Measurements from ENCODE around the gene C1orf35.
A peak's percentile ranks its signal among the peaks of the same experiment; 100 is the strongest.
"Not testable (repeated sequence)": the region's sequence is repeated elsewhere in the genome, so short reads cannot be mapped to it uniquely, and the experiment has no call there.

The C1orf35 gene

DNA sequence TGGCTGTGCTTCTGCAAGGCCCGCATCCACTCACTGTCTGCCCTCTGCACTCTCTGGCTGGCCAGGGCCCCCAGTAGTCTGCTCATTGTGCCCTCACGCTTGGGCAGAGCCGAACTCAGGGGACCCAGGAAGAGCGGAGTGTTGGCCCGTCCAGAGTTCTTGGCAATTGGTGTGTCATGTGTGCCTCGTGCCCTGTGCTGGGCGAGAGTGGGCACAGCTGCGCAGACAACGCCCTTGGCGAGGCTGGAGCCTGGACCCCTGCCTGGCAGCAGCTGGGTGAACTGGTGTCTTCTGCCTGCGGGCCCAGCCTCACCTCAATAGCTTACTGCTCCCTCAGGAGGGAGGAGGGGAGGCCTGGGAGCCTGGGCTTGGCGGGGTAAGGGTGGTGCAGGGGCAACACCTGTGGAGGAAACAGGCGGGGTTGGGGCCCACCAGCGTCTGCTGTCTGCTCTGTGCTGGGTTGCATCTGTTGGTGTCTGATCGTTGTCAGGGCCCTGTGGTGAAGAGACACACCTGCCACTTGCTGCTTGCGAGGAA is 39.1 kb upstream of the C1orf35 start:
- no peak for DNase-seq

DNA sequence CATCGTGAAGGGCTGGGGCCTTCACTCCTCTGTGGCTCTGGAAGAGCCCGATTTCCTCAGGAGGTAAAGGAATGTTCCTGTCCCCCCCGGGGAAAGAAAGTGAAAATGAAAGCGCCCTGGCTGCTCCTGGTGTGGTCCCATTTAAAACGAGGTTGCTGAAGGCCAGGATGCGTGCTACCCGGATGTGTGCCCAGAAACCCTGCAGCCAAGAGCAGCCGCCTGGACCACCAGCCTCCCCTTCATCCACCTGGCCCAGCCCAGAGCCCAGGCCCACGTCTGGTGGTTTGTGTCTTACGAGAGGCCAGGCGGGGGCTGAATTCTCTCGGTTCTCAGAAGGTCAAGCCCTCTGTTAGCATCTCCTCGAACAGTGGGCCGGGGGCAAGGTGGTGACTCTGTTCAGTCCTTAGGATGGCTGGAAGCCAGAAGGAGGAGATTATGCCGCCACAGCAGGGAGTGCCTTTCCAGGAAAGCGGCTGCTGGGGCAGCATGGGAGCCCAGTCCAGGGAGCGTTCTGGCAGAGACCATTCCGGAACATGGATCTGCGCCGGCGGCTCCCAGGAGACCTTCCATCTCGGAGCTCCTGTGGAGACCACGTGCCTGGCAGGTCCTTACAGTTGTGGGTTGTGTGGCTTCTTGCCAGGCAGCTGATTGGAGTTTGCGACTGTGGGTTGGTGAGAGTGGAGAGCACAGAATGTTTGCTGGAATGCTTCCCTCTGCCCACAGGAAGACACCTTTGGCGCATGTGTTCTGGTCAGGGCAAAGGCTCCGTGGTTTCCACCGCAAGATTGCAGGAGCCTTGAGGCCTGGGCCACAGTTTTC is 38.3 kb upstream of the C1orf35 start:
- DNase-seq: peak in 1 of 2 experiments; percentile 22

DNA sequence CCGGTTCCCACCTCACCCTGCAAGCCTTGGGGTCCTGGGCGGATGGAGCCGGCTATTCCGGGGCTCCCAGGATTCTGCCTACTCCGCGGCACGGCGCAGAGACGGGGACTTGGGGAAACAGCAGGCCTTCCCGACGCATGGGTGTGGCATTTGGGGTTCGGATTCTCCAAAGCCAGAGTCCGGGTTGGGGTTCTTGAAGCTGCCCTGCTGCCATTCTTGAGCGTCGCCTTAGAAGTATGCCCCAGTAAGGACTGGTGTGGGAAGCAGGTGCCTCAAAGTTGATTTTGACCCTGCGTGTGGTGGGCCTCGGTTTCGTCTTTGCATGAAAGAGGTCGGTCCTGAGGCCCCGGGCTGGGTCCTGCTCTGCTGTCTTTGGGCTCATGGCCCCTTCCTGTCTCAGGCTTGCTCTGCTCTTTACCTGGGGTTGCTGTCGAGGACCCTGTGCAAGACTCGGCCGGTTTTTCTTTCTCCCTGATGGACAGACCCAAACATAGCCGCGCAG is 37.6 kb upstream of the C1orf35 start:
- DNase-seq: no peak

DNA sequence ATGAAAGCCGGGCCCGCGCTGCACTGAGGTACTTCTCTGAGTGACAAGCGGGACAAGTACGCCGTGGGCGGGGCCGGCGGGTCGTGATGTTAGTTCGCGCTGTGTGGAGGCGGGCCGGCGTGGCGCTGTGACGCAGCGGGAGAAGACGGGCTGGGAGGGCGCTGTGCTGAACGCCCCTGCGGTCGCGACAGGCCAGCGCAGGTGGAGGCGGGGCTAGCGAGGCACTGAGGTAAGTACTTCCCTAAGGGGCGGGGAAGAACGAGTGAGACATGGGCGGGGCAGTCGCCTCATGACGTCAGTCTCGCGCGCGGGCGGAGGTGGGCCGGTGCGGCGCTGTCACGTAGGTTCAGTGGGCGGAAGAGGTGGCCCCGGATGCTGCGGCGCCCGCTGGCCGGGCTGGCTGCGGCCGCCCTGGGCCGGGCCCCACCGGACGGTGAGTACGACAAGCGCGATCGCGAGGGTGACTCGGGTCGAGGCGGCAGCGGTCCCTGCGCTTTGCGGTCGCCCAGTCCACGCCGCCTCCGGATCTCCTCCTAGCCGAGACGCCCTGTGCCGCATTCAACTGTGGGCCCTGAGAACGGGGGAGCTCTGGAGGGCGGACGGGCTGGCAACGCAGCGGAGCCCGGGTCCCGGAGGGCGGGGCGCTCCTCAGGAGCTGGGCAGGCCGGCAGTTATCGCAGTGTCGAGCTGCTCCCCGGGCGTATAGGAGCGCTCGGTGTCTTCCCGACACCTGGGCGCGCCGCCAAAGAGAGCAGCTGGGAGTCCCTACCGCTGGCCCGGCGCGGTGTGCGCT is 37.0 kb upstream of the C1orf35 start, which contains the start of gene GUK1:
Gene GUK1, plus strand, starts transcription at position 349 of the 793 bp plus-strand sequence. Its CDS starts 24 bp downstream, at position 373.
- peak; percentile 100 for DNase-seq

DNA sequence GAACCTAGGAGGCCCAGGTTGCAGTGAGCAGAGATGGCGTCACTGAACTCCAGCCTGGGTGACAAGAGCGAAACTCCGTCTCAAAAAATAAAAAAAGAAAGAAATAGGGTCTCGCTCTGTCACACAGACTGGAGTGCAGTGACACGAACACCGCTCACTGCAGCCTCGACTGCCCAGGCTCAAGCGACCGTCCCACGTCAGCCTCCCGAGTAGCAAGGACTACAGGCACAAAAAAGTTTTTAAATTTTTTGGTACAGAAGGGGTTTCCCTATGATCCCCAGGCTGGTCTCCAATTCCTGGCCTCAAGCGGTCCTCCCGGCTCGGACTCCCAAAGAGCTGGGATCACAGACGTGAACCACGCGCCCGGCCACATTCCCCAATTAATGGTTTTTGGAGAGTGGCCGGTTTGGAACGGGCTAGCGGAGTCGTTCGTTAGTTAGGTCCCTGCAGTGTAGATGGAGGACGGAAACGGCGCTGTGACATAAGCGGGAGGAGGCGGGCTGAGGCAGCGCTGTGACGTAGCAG is 36.3 kb upstream of the C1orf35 start:
- no peak for DNase-seq

DNA sequence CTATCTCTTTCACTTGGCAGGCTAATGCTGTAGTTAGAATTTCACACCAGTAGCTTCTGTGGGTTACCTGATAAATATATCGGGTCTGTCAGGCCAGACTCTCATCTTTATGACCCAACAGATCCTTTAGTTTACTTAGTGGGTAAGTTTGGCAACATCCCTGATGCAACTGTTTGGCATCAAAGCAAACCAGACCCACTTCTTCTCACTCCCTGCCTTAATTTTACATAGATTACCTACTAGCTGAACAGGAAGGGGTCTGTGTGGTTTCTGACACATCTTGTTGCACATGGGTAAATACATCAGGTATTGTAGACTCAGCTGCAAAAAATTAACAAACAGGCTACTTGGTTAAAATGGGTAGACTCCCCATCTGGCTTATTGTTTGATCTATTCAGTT is 33.8 kb upstream of the C1orf35 start:
- no peak for DNase-seq

DNA sequence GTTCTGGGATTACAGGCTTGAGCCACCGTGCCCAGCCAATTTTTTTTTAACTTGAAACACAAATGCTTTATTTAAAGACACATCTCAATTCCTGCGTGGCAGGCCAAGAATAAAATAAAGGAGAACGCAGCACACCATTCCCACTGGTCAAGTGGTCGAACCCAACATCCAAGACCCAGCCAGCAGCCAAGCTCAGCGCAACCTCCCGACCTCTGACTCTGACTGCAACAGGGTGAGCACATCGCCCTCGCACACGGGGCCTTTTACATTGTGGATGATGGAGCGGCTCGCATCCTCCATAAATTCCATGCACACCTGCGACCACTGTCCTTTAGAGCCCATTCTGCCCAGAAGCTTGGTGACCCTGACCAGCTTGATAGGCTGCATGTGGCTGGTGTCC is 31.5 kb upstream of the C1orf35 start:
- DNase-seq: no peak

DNA sequence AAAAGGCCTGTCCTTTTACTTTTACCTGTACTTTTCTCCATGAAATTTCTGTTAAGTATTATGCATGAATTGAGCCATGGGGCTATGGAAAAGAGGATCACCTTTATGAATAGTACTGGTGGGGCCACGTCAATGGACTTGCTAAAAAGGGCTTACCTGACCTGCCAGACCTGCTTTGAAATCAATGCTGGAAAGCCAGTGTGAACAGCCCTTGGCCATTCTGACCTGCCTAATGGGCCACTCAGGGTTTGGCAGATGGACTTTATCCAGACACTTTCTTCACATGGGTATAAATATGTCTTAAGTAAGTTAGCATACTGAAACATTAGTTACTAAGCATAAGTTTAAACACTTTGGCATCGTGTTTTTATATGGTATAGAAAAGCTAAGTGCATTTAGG is 28.6 kb upstream of the C1orf35 start:
- no peak for DNase-seq

DNA sequence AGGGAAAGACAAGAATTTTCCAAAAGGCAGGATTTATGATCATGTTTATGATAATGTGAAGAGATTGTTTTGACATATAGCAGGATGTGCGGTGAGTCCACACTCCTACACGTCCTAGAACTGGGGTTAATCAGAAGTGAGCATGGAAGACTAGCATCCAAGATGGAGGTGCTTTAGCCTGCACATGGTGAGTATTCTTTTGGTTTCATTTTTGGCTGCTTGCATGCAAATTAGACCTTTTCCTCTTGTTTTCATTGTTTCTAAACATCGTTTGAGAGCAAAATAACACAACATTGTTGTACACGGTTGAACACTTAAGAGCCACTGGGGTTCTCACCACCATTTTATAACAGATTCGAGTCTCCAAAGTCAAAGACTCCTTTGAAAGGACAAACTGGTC is 22.1 kb upstream of the C1orf35 start:
- no peak for DNase-seq

DNA sequence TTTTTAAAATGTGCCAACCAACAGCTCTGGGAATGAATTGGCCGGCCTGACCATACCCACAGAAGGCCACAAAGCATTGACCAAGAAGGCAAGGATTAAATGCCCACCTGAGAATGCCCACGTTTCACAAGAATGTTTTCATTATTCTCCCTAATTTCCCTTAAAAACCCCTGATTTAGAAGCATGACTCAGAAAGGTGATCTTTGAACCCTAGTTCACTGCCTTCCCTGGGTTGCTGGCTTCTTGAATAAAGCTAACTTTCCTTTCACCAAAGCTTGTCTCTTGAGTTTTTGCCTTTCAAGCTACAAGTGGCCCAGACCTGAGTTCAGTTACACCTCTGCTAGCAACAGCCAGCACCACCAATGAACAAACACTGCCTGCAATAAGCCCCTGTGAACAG is 20.4 kb upstream of the C1orf35 start:
- DNase-seq: no peak

DNA sequence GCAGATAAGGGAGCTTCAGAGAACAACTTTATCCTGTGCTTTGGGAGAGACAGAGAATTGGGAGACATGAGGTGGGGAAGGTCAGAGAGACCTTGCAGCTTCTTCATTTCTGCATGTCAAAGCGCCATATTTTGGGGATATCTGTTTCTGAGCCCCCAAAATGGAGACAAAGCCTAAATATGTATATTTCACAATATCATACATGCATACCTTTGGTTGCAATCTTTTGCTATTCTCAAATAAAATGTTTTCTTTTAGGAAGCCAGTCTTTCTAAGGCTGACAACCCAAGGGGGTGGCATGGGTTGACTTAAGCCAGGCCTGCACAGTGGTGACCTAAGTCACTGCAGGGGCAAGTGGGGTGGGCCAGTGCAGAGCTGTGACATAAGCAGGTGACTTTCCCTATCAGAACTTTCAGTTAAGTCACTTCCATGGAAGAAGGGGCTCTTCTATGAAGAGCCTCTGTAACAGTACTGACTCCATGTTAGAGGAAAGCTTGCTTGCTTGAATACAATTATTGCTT is 19.9 kb upstream of the C1orf35 start:
- DNase-seq: no peak

DNA sequence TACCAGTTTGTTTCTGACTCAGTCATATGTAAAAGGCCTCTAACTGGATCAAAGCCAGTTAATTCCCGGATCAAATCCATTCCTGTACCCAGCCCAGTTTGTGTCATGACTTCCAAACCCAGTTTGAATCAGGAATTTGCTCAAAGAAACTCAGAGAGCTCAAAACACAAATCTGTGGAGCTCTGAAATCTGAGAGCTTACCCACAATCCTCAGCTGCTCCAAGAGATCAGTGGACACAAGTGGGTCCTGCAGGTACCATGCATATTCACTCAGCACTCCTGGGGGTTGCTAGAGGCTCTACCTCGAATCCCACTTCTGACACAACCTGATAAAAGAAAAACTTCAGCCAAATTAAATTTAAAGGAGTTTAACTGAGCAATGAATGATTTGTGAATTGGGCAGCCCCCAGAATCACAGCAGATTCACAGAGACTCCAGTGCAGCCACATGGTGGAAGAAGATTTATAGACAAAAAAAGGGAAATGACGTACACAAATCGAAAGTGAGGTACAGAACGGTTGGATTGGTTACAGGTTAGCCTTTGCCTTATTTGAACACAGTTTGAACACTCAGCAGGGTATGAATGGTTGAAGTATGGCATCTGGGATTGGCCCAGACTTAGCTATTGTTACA is 17.8 kb upstream of the C1orf35 start:
- no peak for DNase-seq

DNA sequence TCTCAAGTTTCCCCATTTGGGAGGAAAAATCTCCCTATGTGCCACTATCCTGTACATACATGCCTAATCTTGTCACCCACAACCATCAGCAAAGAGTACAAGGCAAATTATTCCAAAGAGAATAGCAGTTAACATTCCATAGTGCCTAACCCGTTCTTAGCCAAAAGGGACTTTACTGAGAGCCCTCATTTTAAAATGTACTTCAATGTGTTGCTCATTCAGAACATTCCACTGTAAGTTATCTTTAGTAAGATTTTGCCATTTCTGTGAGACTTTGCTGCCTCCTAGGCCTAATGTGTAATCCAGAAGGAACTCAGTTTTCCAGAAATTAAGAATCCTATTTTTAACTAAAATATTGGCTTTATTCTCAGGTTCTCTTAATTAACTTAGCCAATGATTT is 17.2 kb upstream of the C1orf35 start:
- DNase-seq: no peak

DNA sequence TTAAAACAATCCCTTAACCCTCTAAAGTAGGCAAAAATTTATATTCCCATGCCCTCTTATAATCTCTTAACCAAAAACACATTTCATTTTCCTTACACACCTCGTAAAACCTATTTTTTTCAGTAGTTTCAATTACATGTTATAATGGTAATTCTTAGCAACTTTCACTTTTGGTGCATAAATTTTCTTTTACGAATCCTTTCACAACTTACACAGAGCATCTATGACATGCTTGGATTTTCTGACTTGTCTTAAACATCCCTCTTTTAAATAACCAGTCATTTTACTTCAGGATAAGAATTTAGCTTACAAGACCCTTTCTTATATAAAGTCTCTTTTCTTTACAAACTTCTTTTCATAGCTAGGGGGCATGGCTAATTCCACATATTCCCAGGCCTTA is 14.9 kb upstream of the C1orf35 start:
- DNase-seq: no peak

DNA sequence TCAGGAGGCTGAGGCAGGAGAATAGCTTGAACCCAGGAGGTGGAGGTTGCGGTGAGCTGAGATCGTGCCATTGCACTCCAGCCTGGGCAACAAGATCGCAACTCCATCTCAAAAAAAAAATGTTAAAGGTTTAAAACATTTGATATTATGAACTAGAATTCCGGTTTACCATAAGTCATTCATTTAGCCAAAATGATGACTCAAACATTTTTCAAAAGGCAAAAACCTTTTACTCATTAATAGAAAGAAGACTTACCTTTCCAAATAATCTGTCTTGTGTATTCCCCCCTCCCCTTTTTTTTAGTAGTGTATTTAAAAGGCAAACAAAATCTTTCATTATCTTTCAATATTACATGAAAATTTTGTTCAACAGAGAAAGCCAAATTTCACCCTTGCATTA is 14.2 kb upstream of the C1orf35 start:
- no peak for DNase-seq

DNA sequence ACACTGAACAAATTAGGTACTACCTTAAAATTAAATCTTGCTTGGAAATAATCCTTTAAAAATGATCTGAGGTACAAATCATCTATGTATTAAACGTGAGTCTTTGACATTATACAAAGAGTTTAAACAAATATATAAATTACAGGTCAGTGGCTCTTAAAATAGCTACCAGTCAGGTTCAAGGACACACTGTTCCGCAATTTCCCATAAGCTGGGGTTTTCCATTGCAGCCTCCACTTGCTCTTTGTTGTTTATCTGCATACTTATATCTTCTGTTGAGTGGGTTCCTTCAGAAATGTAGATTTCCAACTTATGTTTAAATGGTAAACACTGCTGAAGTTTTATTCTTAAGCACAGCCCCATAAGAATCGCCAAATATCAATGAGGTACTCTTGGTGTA is 11.7 kb upstream of the C1orf35 start:
- DNase-seq: no peak

DNA sequence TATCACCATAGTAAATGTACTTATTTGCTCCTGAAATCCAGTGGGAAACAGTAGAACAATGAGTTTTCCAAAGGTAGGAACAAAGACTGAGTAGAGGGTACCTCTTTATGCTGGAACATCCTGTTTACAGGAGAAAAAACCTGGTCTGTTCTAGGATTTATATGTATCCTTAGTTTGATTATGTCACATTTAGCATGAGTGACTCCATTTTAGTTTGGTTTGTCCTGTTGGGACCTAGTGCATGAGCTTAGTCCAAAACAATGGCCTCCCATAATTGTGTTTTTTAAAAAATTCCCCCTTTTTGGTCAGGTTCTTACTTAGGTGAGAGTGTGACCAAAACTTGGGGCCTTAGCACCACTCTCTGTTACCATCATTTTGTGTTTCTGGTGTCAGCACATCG is 9.5 kb upstream of the C1orf35 start:
- no peak for DNase-seq

DNA sequence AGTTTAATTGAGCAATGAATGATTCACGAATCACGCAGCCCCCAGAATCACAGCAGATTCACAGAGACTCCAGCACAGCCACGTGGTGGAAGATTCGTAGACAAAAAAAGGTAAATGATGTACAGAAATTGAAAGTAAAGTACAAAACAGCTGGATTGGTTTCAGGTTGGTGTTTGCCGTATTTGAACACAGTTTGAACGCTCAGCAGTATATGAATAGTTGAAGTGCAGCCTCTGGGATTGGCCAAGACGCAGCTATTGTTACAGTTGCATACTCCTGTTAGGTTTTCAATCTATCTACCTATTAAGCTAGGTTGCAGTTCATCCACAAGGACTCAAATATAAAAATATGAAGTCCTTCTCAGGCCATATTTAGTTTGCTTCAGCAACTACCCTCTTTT is 9.0 kb upstream of the C1orf35 start:
- DNase-seq: no peak

DNA sequence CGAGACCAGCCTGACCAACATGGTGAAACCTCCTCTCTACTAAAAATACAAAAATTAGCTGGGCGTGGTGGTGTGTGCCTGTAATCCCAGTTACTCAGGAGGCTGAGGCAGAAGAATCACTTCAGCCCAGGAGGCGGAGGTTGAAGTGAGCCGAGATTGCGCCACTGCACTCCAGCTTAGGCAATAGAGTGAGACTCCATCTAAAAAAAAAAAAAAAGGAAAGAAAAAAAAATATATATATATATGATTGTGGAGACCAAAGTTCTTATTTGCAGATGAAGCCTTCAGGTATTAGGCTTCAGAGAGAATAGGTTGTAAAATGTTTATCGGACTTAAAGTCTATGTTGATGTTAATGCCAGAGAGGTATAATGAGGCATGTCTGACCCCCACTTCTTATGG is 8.2 kb upstream of the C1orf35 start:
- not testable (repeated sequence) for DNase-seq

DNA sequence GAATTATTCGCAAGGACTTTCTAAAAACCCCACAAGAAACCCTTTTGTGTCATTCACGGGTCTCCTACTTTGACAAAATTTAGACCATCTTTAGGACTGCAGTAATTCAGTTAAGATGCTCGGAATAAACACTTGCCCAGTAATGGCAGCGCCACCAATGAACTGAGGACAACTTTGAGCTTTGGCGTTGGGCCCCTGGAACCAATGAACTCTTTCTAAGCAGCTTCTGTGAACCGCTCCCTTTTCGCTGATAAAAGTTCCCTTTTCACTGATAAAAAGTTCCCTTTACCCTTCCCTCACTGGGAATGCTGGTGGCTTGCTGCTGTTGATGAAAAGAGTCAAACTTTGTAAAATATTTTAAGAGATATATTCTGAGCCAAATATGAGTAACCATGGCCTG is 7.4 kb upstream of the C1orf35 start:
- DNase-seq: no peak

DNA sequence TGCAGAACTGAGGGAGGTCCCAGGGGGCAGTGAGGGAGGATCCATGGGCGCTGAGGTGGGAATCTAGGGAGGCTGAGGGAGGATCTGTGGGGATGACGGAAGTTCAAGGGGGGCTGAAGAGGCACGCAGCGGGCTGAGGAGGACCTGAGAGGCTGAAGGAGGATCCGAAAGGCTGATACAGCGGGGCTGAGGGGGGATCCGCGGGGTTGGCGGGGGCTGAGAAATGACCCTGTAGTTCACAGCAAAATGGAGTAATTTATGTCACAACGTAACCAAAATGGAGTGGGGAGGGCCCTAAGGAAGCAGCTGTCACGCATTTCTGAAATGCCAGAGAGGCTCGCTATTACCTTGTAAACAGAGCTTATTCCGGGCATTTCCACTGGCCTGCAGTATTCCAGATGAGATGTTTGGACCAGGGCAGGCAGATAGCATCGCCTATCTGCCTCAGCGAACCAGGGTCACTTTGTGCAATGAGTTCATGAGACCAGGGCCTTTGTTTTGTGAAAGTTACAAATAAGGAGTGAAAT is 6.9 kb upstream of the C1orf35 start:
- DNase-seq: peak in 1 of 2 experiments; percentile 31
